Muscle layer of colon (tissue), 2 donors: ENCODE results near the gene BAG5.
A peak's percentile ranks its signal among the peaks of the same experiment; 100 is the strongest.

ENCODE experiments used
- H3K27ac ChIP-seq: one replicate; pipeline ENCODE4 v1.7.0; 2013; ENCODE audit warnings: low read depth, mild to moderate bottlenecking, low read length, moderate library complexity
- H3K27me3 ChIP-seq, 2 donors: one replicate each; pipeline ENCODE4 v1.7.0; 2013; ENCODE audit warnings: low read length in 2 of 2, mild to moderate bottlenecking in 2 of 2; ENCODE audit not compliant: insufficient read depth in 2 of 2, control insufficient read depth in 1 of 2
- H3K36me3 ChIP-seq: one replicate; pipeline ENCODE4 v1.7.0; 2013; ENCODE audit warnings: mild to moderate bottlenecking, low read length; ENCODE audit not compliant: insufficient read depth
- H3K4me1 ChIP-seq: one replicate; pipeline ENCODE4 v1.7.0; 2013; ENCODE audit warnings: mild to moderate bottlenecking, low read length; ENCODE audit not compliant: insufficient read depth
- H3K4me3 ChIP-seq, 2 donors: one replicate each; pipeline ENCODE4 v1.7.0; 2013; ENCODE audit warnings: low read length in 2 of 2, low read depth in 1 of 2, mild to moderate bottlenecking in 1 of 2, moderate library complexity in 1 of 2
- H3K9ac ChIP-seq: one replicate; pipeline ENCODE4 v1.7.0; 2013; ENCODE audit warnings: low read length
- H3K9me3 ChIP-seq: one replicate; pipeline ENCODE4 v1.7.0; 2013; ENCODE audit warnings: mild to moderate bottlenecking, low read length
- donor health status: abdominal sarcoma.
- donor health status: Adenocarcinoma of cecum.

The BAG5 gene

GRCh38 chr14:103551338-103551762 is 11.1 kb downstream of the BAG5 start:
- H3K4me3 ChIP-seq: peak overlapping the region; percentile 14 to 33
- H3K27me3 ChIP-seq: no peaks in the 10 kb centered on the region
- H3K9ac ChIP-seq: peak overlapping the region; percentile 60
- peak overlapping the region; percentile 96 for H3K27ac ChIP-seq
- no peaks in the 10 kb centered on the region for H3K9me3 ChIP-seq
- H3K4me1 ChIP-seq: peaks cover 65% of the 10 kb centered on the region
- H3K36me3 ChIP-seq: no peaks in the 10 kb centered on the region

GRCh38 chr14:103550451-103551337 is 11.8 kb downstream of the BAG5 start:
- Histone ChIP-seq H3K4me3 (peak overlapping the region in 1 of 2 donors; percentile 14), H3K4me1 (peaks cover 67% of the 10 kb centered on the region), H3K27ac (peak overlapping the region; percentile 96), H3K9me3 (no peaks in the 10 kb centered on the region), H3K9ac (peak overlapping the region; percentile 60), H3K36me3 (no peaks in the 10 kb centered on the region), H3K27me3 (no peaks in the 10 kb centered on the region)

- peak overlapping the region in 1 of 2 donors; percentile 14 for H3K4me3 ChIP-seq
- peak overlapping the region; percentile 96 for H3K27ac ChIP-seq
- no peaks in the 10 kb centered on the region for H3K36me3 ChIP-seq
- H3K4me1 ChIP-seq: peaks cover 74% of the 10 kb centered on the region
- H3K9ac ChIP-seq: peak overlapping the region; percentile 60
- no peaks in the 10 kb centered on the region for H3K9me3 ChIP-seq
- H3K27me3 ChIP-seq: no peaks in the 10 kb centered on the region
These were observed 12.8 kb downstream of the BAG5 start for GRCh38 chr14:103549361-103550311.

GRCh38 chr14:103548463-103549351 is 13.8 kb downstream of the BAG5 start:
- Histone ChIP-seq H3K27ac (peak overlapping the region; percentile 96), H3K4me3 (no peak overlapping the region), H3K27me3 (no peaks in the 10 kb centered on the region), H3K36me3 (no peaks in the 10 kb centered on the region), H3K9ac (peak overlapping the region; percentile 60), H3K9me3 (no peaks in the 10 kb centered on the region), H3K4me1 (peaks cover 84% of the 10 kb centered on the region)

DNA sequence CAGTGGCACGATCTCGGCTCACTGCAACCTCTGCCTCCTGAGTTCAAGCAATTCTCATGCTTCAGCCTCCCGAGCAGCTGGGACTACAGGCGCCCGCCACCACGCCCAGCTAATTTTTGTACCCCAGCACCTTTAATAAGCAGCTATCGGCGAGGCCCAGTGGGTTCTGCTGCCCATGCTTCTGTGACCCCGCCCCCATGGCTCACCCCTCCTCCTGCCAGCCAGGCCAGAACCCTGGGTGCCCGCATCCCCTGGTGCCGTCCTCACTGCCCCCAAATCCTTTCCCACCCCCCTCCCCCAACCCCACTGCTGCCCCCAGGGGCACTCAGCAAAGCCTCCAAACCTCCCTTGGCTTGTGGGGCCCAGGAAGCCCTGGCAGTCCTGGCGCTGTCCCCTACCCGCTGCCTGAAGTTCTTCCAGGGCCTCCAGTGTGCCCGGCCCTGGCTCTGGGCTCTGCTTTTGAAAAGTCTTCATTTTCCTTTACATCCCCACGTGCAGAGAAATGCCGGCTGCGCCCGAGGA is 14.5 kb downstream of the BAG5 start:
- Histone ChIP-seq H3K27ac (peak overlapping the region; percentile 96), H3K9me3 (no peaks in the 10 kb centered on the region), H3K27me3 (no peaks in the 10 kb centered on the region), H3K36me3 (no peaks in the 10 kb centered on the region), H3K4me3 (no peak overlapping the region), H3K4me1 (peaks cover 87% of the 10 kb centered on the region), H3K9ac (no peak overlapping the region)

- Histone ChIP-seq H3K4me1 (peaks cover 87% of the 10 kb centered on the region), H3K36me3 (no peaks in the 10 kb centered on the region), H3K9ac (no peak overlapping the region), H3K27ac (no peak overlapping the region), H3K9me3 (no peaks in the 10 kb centered on the region), H3K4me3 (no peak overlapping the region), H3K27me3 (no peaks in the 10 kb centered on the region)
These were observed 15.0 kb downstream of the BAG5 start for GRCh38 chr14:103547455-103547940.

- Histone ChIP-seq H3K27me3 (no peaks in the 10 kb centered on the region), H3K36me3 (no peaks in the 10 kb centered on the region), H3K4me1 (peaks cover 87% of the 10 kb centered on the region), H3K9ac (no peak overlapping the region), H3K27ac (peak overlapping the region; percentile 28), H3K4me3 (no peak overlapping the region), H3K9me3 (no peaks in the 10 kb centered on the region)
These were observed 15.6 kb downstream of the BAG5 start for GRCh38 chr14:103546652-103547454.

DNA sequence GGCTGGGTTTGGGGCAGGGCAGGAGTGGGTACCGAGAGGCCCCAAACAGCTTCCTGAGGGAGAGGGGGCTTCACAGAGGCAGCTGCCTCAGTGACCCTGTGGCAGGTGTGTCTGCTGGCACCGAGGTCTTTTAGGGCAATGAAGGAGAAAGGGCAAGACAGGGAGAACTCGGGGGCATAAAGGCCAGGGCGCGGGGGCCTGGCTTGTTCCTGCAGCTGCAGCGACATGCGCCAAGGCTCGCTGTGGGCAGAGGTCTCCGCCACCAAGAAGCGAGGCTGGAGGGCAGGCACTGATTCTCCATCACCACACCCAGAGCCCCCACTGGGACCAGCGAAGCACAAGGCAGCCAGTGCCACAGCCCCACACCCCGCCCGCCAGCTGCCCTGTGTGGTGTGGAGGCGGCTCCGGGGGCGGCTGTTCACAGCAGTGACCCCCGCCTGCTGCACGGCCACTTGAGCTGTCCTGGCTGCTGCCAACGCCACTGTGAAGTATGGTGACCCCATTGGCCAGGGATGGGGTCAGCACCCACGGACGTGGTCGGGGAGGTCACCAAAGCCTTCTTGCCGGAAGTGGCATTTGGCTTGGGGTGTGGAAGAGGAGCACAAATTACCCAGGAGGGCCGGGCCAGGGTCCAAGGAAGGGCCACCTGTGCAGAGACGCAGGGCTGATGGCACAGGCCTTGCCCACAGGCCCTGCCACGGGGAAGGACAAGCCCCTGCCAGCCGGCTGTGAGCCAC is 16.4 kb downstream of the BAG5 start:
- Histone ChIP-seq H3K4me3 (no peak overlapping the region), H3K27ac (peak overlapping the region; percentile 43), H3K4me1 (peaks cover 89% of the 10 kb centered on the region), H3K9ac (no peak overlapping the region), H3K27me3 (no peaks in the 10 kb centered on the region), H3K9me3 (no peaks in the 10 kb centered on the region), H3K36me3 (no peaks in the 10 kb centered on the region)

- Histone ChIP-seq H3K9me3 (no peaks in the 10 kb centered on the region), H3K27ac (peak overlapping the region; percentile 62), H3K36me3 (no peaks in the 10 kb centered on the region), H3K9ac (no peak overlapping the region), H3K4me3 (no peak overlapping the region), H3K27me3 (no peaks in the 10 kb centered on the region), H3K4me1 (peaks cover 89% of the 10 kb centered on the region)
These were observed 17.1 kb downstream of the BAG5 start for GRCh38 chr14:103545219-103545914.
